GM23338 (cell line): Measurements from ENCODE around the gene NAA10. TPM values are rescaled to one million over a fixed set of nuclear protein-coding genes. Genes with fewer than 3 reads are reported as not detected.

Experiments
- ATAC-seq: fragments of 200-7000 bp; cut with Tn5 transposase; 3 replicates; pipeline ENCODE4 v1.9.1; 2020
- DNase-seq: peaks from one replicate; pipeline ENCODE4 v3.0.0-alpha.2; 2015; ENCODE audit warnings: low spot score
- H2AFZ ChIP-seq: fragments of 200-600 bp; sonication (generic); 2 replicates; pipeline ENCODE4 v1.8.0; 2016; ENCODE audit warnings: antibody characterized with exemption, mild to moderate bottlenecking, moderate library complexity
- H3F3A ChIP-seq: fragments of 200-600 bp; sonication (generic); replicated peaks from 2 replicates; pipeline ENCODE4 v1.8.0; 2017; ENCODE audit warnings: antibody characterized with exemption, mixed run types, low read depth
- H3K27ac ChIP-seq: fragments of 200-600 bp; sonication (generic); 2 replicates; pipeline ENCODE4 v1.6.1; 2016; ENCODE audit warnings: low read depth
- H3K27me3 ChIP-seq: fragments of 200-600 bp; sonication (generic); 2 replicates; pipeline ENCODE4 v1.8.0; 2016; ENCODE audit warnings: mild to moderate bottlenecking, mixed run types, moderate library complexity; ENCODE audit not compliant: insufficient read depth
- H3K36me3 ChIP-seq: fragments of 200-600 bp; sonication (generic); 2 replicates; pipeline ENCODE4 v1.8.0; 2016; ENCODE audit warnings: mild to moderate bottlenecking; ENCODE audit not compliant: insufficient read depth
- H3K4me1 ChIP-seq: fragments of 200-600 bp; sonication (generic); 2 replicates; pipeline ENCODE4 v1.8.0; 2016; ENCODE audit warnings: mild to moderate bottlenecking, moderate library complexity; ENCODE audit not compliant: insufficient read depth
- H3K4me2 ChIP-seq: fragments of 200-600 bp; sonication (generic); 2 replicates; pipeline ENCODE4 v1.7.1; 2017; ENCODE audit warnings: mixed run types
- H3K4me3 ChIP-seq: fragments of 200-600 bp; sonication (generic); 2 replicates; pipeline ENCODE4 v1.6.1; 2016; ENCODE audit warnings: mixed run types
- H3K79me2 ChIP-seq: fragments of 200-600 bp; sonication (generic); replicated peaks from 2 replicates; pipeline ENCODE4 v1.8.0; 2017; ENCODE audit warnings: mild to moderate bottlenecking; ENCODE audit not compliant: insufficient read depth
- H3K9me2 ChIP-seq: fragments of 200-600 bp; sonication (generic); 2 replicates; pipeline ENCODE4 v1.8.0; 2017; ENCODE audit not compliant: insufficient read depth
- H4K20me1 ChIP-seq: fragments of 200-600 bp; sonication (generic); replicated peaks from 2 replicates; pipeline ENCODE4 v1.8.0; 2017; ENCODE audit warnings: mild to moderate bottlenecking; ENCODE audit not compliant: insufficient read depth
- H3K27ac Mint-ChIP-seq: 2 replicates; pipeline ENCODE4 v1.8.0; 2020; ENCODE audit warnings: inconsistent platforms, mild to moderate bottlenecking, moderate library complexity, mixed read lengths
- H3K27me3 Mint-ChIP-seq: 3 replicates; pipeline ENCODE4 v1.8.0; 2022; ENCODE audit warnings: low read depth, mild to moderate bottlenecking, moderate library complexity, mixed read lengths, inconsistent platforms; ENCODE audit not compliant: insufficient read depth, poor library complexity
- H3K36me3 Mint-ChIP-seq: 3 replicates; pipeline ENCODE4 v1.8.0; 2021; ENCODE audit warnings: low read depth, mild to moderate bottlenecking, inconsistent platforms, moderate library complexity, mixed read lengths
- H3K4me1 Mint-ChIP-seq: 3 replicates; pipeline ENCODE4 v1.8.0; 2020; ENCODE audit warnings: mild to moderate bottlenecking, inconsistent platforms, mixed read lengths
- H3K4me3 Mint-ChIP-seq: 3 replicates; pipeline ENCODE4 v1.8.0; 2021; ENCODE audit warnings: moderate library complexity, mild to moderate bottlenecking, inconsistent platforms, mixed read lengths
- H3K9me3 Mint-ChIP-seq: 3 replicates; pipeline ENCODE4 v1.8.0; 2020; ENCODE audit warnings: moderate library complexity, mild to moderate bottlenecking, inconsistent platforms, mixed read lengths
- CREB1 ChIP-seq: fragments of 250-450 bp; sonication (Bioruptor Pico); IDR thresholded peaks from 2 replicates; pipeline ENCODE4 v1.5.0; 2020; ENCODE audit warnings: low read depth, mild to moderate bottlenecking, moderate library complexity
- CTCF ChIP-seq, 2 experiments: fragments of 200-600 bp in 1 of 2; sonication (generic) in 1 of 2; conservative IDR thresholded peaks; 2 replicates each; pipeline versions ENCODE4 v1.5.1 to v1.6.1; 2016 to 2017; ENCODE audit warnings: antibody characterized with exemption in 2 of 2, low read depth in 2 of 2, mild to moderate bottlenecking in 2 of 2, moderate library complexity in 1 of 2
- ETS1 ChIP-seq: IDR thresholded peaks from 2 replicates; pipeline ENCODE4 v1.6.1; 2016; ENCODE audit warnings: antibody characterized with exemption
- EZH2 ChIP-seq: fragments of 200-600 bp; sonication (generic); IDR thresholded peaks from one replicate; pipeline ENCODE4 v1.8.0; 2017; ENCODE audit warnings: antibody characterized with exemption, mild to moderate bottlenecking, low read depth; ENCODE audit not compliant: unreplicated experiment
- EZH2phosphoT487 ChIP-seq: fragments of 200-600 bp; sonication (generic); IDR thresholded peaks from one replicate; pipeline ENCODE4 v1.8.1; 2018; ENCODE audit warnings: antibody characterized with exemption; ENCODE audit not compliant: unreplicated experiment
- JUNB ChIP-seq: IDR thresholded peaks from one replicate; pipeline ENCODE4 v1.6.1; 2016; ENCODE audit warnings: antibody characterized with exemption; ENCODE audit not compliant: unreplicated experiment
- NANOG ChIP-seq: IDR thresholded peaks from 2 replicates; pipeline ENCODE4 v1.6.1; 2016; ENCODE audit warnings: antibody characterized with exemption, borderline replicate concordance
- POLR2AphosphoS5 ChIP-seq: IDR thresholded peaks from 2 replicates; pipeline ENCODE4 v1.6.1; 2016; ENCODE audit warnings: antibody characterized with exemption, low read depth
- REST ChIP-seq: IDR thresholded peaks from one replicate; pipeline ENCODE4 v1.6.1; 2018; ENCODE audit warnings: antibody characterized with exemption; ENCODE audit not compliant: unreplicated experiment
- STAT1 ChIP-seq: IDR thresholded peaks from one replicate; pipeline ENCODE4 v1.6.1; 2016; ENCODE audit warnings: antibody characterized with exemption; ENCODE audit not compliant: unreplicated experiment
- ZNF114 ChIP-seq: fragments of 250-450 bp; sonication (Bioruptor Pico); IDR thresholded peaks from 2 replicates; pipeline ENCODE4 v1.5.0; 2020; ENCODE audit warnings: mild to moderate bottlenecking, moderate library complexity
- ZNF331 ChIP-seq: fragments of 250-450 bp; sonication (Bioruptor Pico); IDR thresholded peaks from 2 replicates; pipeline ENCODE4 v1.5.0; 2020; ENCODE audit warnings: low read depth, mild to moderate bottlenecking, moderate library complexity
- ZNF462 ChIP-seq: fragments of 250-450 bp; sonication (Bioruptor Pico); IDR thresholded peaks from 2 replicates; pipeline ENCODE4 v1.5.0; 2020; ENCODE audit warnings: mild to moderate bottlenecking, moderate library complexity
- polyA plus RNA-seq: library from polyadenylated mRNA; unstranded; fragments of >200 nt; fragmentation: Nextera tagmentation; extraction: Ambion mirVana; gene quantifications from 2 replicates; pipeline ENCODE4 v1.2.1, GENCODE V29; 2016
- total RNA-seq: library from RNA; depleted of rRNA; stranded (reverse); fragments of >200 nt; shearing (Covaris generic); gene quantifications from 2 replicates; pipeline ENCODE4 v1.2.3, GENCODE V29; 2014

The NAA10 gene
- total and polyA plus RNA-seq, 2 experiments from 2014 or later = 136 to 145 TPM

- peaks cover 10% of the 10 kb centered on the region; the same call in 1 of the 2 replicates for H3K4me1 ChIP-seq
- H3K36me3 ChIP-seq = no peaks in the 10 kb centered on the region
- H3K79me2 ChIP-seq = no peaks in the 10 kb centered on the region
- H3K4me2 ChIP-seq = peak overlapping the region; percentile 83
- Mint-ChIP-seq H3K27me3 (peaks cover 9% of the 10 kb centered on the region), H3K4me1 (peaks cover 26% of the 10 kb centered on the region), H3K9me3 (no peaks in the 10 kb centered on the region; the same call in 2 of the 3 replicates), H3K27ac (no peak overlapping the region), H3K36me3 (peaks cover 12% of the 10 kb centered on the region), H3K4me3 (peak overlapping the region; percentile 77)
- ATAC-seq (no peak), DNase-seq (no peak)
- no peak overlapping the region for H3K27ac ChIP-seq
- TF ChIP-seq CTCF (conservative IDR thresholded peaks at IDR 0.05; ENCODE audit: low read depth in 2 of 2) (no peak), JUNB (no peak), POLR2AphosphoS5 (no peak), ZNF462 (no peak), ETS1 (no peak), NANOG (no peak), EZH2 (no peak), CREB1 (CRISPR knock-in tag) (no peak), EZH2phosphoT487 (no peak), STAT1 (no peak), REST (no peak), ZNF331 (CRISPR knock-in tag) (no peak), ZNF114 (CRISPR knock-in tag) (no peak)
- no peak overlapping the region for H2AFZ ChIP-seq
- no peaks in the 10 kb centered on the region for H3K9me2 ChIP-seq
- peak overlapping the region; percentile 65 for H3K4me3 ChIP-seq
- H4K20me1 ChIP-seq = no peaks in the 10 kb centered on the region
- 0 out of 2 replicates have a peak, but pooled peaks cover 5% of the 10 kb centered on the region for H3F3A ChIP-seq
- H3K27me3 ChIP-seq = no peaks in the 10 kb centered on the region
These were observed 8.3 kb downstream of the NAA10 start for GRCh38 chrX:153926552-153926857.
